HS-27A (cell line): ENCODE results near the gene GRIN2D.

Experiments used
- DNase-seq: peaks from one replicate; pipeline ENCODE4 v3.0.0-alpha.2; 2012; ENCODE audit warnings: low read depth, missing footprints

Gene GRIN2D

DNA sequence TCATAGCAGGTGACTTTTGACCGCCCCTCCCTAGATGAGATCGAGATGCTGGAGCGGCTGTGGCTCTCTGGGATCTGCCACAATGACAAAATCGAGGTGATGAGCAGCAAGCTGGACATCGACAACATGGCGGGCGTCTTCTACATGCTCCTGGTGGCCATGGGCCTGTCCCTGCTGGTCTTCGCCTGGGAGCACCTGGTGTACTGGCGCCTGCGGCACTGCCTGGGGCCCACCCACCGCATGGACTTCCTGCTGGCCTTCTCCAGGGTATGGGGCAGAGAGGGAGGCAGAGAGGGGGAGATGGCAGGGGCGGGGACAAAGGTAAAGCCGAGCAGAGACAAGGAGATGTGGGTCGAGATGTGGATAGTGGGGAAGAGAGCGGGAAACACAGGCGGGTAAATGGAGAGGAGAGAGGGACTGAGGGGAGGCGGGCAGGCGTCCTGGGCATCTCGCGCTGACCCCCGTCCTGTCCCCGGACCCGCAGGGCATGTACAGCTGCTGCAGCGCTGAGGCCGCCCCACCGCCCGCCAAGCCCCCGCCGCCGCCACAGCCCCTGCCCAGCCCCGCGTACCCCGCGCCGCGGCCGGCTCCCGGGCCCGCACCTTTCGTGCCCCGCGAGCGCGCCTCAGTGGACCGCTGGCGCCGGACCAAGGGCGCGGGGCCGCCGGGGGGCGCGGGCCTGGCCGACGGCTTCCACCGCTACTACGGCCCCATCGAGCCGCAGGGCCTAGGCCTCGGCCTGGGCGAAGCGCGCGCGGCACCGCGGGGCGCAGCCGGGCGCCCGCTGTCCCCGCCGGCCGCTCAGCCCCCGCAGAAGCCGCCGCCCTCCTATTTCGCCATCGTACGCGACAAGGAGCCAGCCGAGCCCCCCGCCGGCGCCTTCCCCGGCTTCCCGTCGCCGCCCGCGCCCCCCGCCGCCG is 48.9 kb downstream of the GRIN2D start:
- no peak for DNase-seq

GRCh38 chr19:48443256-48443655 is 49.8 kb downstream of the GRIN2D start:
- no peak for DNase-seq
